Nucleus accumbens (tissue), 56 donors: ENCODE measurements around the gene TRAPPC12.

Source experiments
- DNase-seq, 56 donors: peaks; one replicate each; lab custom pipeline; 2025; lab: John Stamatoyannopoulos, UW

Gene TRAPPC12

GRCh38 chr2:3464401-3465005 lies 85.0 kb downstream of the TRAPPC12 start:
- no peak for DNase-seq

GRCh38 chr2:3465328-3465727 lies 85.8 kb downstream of the TRAPPC12 start:
- no peak for DNase-seq

DNA sequence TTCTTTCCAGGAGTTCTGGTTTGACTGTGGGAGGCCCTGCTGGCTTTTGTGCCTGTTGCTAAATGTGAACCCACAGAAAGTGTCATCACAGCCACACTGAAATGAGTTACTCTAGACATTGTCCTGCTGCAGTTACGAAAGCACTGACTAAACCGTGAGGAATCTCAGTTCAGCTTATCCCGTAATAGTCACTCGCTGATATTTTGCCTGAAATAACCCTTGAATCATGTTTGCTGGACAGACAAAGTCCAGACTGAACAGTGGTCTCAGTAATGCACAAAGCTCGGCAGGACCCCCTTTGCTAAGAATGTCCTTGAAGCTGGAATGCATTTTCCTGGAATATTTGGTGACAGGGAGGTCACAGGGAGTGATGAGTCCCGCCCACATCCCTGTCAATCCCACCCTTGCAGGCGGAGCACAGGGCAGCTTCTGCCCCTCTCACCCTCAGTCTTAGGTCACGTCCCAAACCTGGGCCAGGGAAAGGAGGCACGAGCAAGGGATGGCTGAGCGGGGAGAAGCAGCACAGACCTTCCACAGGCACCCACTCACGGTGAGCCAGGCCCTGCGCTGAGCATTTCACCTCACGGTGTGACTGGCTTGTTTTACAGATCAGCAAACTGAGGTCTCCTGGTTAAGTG lies 86.5 kb downstream of the TRAPPC12 start:
- no peak for DNase-seq

DNA sequence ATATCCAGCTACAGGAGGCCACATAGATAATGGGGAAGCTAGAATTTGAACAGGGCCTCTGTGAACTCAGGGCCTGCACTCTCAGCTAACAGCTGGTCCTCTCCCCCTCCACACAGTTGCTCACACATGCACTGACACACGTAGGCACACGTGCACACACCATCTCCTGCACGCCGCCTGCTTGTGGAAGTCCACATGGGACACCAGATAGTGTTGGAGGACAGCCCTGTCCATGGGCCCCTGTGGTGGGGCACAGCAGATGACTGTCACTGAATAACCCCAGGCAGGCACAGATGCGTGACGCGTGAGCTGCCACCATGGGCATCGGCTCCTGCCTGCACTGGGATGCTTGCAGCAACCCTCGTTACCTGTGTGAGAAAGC lies 87.0 kb downstream of the TRAPPC12 start:
- no peak for DNase-seq

GRCh38 chr2:3466966-3467365 lies 87.5 kb downstream of the TRAPPC12 start:
- DNase-seq = no peak

DNA sequence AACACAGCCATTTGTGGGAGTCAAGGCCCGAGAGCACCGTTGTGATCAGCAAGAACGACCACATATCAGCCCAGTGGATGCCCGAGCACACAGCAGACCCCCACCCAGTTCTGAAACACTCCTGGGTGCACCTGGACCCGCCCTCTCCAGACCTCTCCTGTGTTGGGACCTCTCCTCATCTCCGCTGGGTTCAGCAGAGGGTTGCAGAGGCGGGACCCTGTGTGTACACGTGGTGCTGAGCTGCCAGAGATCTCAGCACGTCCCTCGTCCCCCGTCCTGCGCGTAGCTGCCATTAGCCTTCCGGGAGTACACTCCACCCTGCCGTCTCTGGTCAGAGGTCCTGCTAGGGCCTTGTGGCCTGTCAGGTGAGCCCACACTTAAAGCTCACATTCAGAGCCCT lies 88.2 kb downstream of the TRAPPC12 start:
- no peak for DNase-seq

DNA sequence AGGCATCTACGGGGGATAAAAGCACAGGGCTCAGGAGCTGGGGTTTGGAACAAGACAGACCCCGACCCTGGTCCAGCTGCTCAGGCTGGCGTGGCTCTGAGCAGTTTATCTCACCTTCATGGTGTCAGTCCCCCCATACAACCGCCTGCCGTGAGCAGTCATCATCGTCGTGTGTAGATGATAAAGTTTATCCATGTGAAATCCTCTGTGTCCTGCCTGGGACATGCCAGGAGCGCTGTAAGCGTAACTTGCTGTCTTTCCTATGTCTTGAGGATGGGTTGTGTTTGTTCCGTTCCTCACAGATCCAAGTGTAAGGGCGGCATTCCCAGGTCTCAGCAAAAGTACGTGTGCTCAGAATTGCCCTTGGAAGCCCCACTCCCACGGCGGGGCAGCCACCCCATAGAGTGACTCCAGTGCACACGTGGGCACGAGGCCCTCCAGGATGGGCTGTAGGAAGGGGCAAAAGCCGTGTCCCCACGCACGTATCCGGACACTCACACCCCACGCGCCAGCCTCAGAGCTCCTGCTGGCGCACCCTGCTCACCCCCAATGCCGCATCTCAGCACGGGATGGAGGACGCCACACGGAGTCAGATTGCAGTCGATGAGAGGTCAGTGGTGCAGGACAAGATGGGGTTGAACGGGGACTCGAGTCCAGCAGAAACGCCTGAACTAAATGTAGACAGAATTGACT lies 88.9 kb downstream of the TRAPPC12 start:
- no peak for DNase-seq

- DNase-seq = no peak
Measured at GRCh38 chr2:3469486-3469885, 90.0 kb downstream of the TRAPPC12 start.

DNA sequence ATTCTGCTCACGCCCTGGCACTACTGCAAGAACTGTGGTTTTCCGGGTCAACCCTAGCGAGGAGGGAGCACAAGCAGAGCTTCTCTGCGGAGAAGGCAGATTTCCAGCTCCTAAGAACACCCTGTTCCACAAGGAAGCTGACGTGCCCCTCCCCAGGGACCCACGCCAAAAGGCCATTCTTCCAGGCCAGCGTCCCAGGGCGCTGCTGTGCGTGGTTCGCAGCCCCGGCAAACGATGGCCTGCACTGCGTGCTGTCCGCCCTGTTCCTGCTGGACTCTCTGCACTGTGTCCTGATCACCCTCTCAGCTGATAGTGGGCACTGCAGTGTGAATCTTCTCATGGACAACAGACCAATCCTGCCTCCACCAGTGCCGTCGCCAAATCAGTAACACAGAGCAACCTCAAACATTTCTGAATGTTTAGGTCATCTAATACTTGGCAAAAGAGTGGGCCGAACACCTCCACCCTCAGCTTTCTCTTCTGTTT lies 90.7 kb downstream of the TRAPPC12 start:
- DNase-seq = peak in 27 of 56 donors; percentile 13 to 74 (median 38)

DNA sequence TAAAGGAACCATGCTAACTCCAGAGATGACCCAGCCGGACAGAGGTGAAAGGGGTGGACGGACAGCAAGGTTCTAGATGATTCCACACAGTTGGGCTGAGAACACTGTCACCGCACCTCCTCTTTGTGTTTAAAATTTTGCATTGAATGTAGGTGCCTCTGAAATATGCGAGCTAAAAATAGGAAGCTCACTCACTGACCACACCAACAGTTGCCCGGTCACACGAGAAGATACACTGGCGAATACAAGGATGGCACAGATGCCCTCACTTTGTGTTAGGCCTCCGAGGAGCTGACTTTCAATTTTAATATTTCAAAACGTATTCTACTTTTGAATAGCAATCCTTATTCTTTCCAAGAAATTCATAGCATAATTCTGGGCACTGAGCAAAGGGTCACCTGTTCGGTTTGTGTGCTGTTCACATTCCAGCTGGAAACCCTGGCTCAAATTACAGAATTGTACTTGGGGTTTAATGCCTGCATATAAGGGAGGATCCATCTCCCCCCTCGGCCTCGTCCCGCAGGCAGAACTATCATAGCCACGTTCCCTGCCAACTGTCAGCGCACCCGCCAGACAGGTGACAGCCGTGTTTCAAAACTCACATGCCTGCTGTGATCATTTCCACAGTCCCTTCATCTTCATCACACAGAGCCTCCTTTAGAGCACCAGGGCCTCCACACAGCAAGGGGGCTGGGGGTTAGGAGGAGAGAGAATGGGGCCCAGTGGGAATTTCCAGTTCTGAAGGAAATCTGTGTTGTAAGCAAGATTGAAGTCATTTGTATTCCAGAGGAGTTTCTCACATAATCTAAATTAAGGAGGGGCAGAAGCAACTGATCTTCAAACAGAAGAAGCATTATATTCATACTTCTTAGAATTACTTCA lies 91.6 kb downstream of the TRAPPC12 start:
- no peak for DNase-seq

DNA sequence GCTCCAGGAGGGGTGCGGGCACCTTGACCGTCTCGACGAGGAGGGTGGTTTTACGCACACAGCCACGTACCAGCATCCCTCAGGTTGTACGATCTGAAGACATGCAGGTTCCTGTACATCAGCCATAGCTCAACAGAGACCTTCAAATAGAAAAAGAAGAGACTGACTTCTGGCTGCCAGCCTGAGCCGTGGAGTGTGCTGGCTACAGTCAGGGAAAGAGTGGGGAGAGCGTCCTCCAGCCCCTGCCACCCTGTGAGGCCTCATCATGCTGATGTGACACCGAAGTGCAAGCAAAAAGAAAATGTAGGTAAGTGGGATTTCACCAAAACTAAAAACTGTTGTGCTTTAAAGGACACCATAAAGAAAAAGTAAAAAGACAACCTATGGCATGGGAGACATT lies 92.8 kb downstream of the TRAPPC12 start:
- DNase-seq = no peak

DNA sequence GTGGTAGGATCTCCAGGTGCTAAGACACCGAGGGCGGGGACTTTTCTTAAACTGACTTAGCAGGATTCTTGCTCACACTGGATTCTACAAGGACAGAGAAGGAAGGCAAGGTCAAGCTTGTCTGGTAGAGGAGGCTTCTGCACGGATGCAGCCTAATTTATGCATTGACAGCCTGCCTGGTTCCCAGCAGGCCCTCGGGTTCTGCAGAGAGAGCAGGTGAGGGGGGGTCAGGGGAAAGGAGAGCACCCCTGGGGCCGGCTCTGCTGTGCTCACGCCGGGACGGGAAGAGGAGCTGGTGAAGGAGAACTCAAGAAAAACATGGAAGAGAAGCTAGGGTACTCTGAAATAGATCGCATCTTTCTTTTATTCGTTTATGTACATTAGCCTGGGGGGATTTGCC lies 93.5 kb downstream of the TRAPPC12 start:
- no peak for DNase-seq

DNA sequence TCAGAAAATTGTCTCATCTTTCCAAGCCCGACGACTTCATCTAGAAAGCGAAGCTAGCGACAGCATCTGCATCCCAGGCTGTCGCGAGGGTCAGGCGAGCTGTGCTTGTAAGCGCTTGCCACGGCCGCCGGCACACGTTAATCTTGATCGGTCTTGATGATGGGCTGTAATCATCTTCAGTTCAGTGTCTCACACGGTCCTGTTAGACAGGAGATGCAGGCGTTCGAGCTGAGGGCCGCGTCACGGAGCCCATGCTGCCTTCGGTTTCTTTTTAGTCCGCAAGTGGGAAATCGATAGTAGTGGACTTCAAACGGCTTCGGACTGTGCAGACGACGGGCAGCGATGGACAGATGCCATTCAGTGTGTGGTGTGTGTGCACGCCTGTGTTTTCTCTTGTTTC lies 96.3 kb downstream of the TRAPPC12 start:
- peak in 9 of 56 donors; percentile 25 to 61 (median 43) for DNase-seq

GRCh38 chr2:3476321-3476984 lies 97.0 kb downstream of the TRAPPC12 start:
- DNase-seq = peak in 51 of 56 donors; percentile 17 to 86 (median 64)

- peak in 1 of 56 donors; percentile 45 for DNase-seq
Measured at GRCh38 chr2:3476985-3477327, 97.5 kb downstream of the TRAPPC12 start.

- no peak for DNase-seq
Measured at GRCh38 chr2:3478846-3479385, 99.4 kb downstream of the TRAPPC12 start.

DNA sequence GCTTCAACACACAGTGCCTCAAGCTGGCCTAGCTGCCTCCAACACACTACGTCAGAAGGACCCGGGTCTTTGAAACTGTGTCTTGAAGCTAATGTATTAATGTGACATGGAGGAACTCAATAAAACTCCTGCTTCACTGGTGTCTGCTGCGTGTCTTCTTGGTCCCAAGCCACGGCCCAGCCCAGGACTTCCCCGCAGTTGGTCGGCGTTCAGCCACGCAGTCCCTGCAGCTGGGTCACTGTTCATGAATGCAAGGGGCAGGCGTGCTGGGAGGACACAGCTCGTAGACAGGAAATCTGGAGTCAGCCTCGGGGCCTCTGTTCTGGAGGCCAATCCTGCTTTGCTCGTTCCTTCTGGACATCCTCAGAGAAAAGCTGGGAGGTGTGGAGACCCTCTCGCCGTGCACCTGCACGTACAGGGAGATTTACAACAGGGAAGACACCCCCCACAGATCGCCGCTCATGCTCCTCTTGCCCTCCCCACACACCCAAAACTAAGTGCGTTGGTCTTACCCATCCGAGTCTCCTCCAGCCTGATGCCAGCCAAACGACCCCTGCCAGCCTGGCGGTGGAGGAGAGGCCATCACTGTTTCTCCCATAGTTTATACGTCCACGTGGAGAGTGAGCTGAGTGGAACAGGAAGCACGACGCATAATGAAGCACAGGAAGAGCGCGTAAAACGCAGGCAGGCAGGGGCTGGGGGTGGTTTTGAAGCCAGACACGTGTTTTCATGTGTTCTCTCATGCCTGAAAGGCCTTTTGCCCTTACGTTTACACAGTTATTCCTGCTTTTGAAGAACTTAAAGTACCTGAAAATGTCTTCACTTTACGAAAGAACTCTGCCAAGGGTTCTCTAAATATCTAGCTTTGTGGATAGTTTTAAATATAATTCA lies 100.2 kb downstream of the TRAPPC12 start:
- DNase-seq = no peak

DNA sequence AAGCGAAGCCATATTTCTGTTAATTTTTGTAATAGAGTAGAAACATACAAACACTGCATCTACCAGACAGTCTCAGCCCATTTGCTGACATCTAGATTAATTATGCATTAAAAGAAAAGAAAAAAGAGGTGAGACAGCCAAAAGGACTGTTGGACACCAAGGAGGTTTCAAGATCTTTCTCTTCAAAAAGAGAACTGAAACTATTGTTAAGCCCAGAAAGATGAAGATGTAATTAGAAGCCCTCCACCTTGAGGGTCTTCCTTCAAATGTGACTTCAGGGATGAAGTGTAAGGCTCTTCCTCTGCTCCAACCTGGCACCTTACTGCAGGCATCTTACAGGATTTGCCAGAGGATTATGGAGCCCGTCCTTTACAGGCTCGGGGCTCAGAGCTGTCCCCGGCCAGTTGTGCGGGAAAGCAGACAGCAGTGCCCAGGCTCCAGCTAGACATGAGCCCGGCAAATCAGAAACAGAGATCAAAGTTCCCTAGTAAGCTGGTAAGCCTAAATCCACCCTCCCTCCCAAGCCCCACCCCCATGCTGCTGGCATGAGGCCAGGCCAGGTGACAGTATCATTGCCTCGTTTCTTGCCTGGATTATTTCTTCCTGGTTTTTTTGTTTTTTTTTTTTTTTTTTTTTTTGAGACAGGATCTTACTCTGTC lies 101.0 kb downstream of the TRAPPC12 start:
- no peak for DNase-seq

DNA sequence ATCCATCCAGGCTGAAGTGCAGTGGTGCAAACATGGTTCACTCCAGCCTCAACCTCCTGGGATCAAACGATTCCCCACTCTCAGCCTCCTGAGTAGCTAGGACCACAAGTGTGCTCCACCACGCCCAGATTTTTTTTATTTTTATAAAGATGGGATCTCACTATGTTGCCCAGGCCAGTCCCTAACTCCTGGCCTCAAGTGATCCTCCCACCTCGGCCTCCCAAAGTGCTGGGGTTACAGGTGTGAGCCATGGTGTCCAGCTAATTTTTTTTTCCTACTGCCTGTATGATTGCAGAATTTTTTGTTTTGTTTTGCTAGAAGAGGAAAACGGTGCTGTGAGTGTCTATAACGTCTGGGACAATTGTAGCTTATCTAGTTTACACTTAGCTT lies 101.5 kb downstream of the TRAPPC12 start:
- no peak for DNase-seq
